ENCODE results near the gene WDR54.

- TF ChIP-seq POLR2A (IDR thresholded peaks at IDR 0.05; ENCODE audit: low read length) = no peak
- TF ChIP-seq GATA1 (IDR thresholded peaks at IDR 0.05; ENCODE audit: low read depth, low read length) = no peak
These were observed 3.8 kb upstream of the WDR54 start for GRCh38 chr2:74417763-74418162.

Data from erythroblast (primary cell).